Lung (tissue), 12 donors: ENCODE measurements around the gene PRDM16. TPM values are rescaled to one million over a fixed set of nuclear protein-coding genes. Genes with fewer than 3 reads are reported as not detected.

ENCODE experiments used
- ATAC-seq: fragments of 200-7000 bp; cut with Tn5 transposase; one replicate; pipeline ENCODE4 v1.9.1; 2020; ENCODE audit warnings: moderate number of reproducible peaks; ENCODE audit not compliant: insufficient read depth, low FRiP score
- DNase-seq, 3 donors: peaks; one replicate each; pipeline ENCODE4 v3.0.0-alpha.2; 2013 to 2017
- H3K27ac ChIP-seq, 2 donors: one replicate each; pipeline ENCODE4 v1.5.1; 2013; ENCODE audit warnings: mild to moderate bottlenecking in 2 of 2, moderate library complexity in 2 of 2, control low read depth in 1 of 2, inconsistent platforms in 1 of 2, low read depth in 1 of 2, low read length in 1 of 2
- H3K27me3 ChIP-seq, 3 donors: one replicate each; pipeline ENCODE4 v1.5.1; 2013; ENCODE audit warnings: low read length in 2 of 3; ENCODE audit not compliant: control insufficient read depth in 3 of 3, insufficient read depth in 3 of 3
- H3K36me3 ChIP-seq, 4 donors: one replicate each; pipeline ENCODE4 v1.5.1; 2013; ENCODE audit warnings: low read length in 4 of 4, mild to moderate bottlenecking in 1 of 4, moderate library complexity in 1 of 4; ENCODE audit not compliant: control insufficient read depth in 4 of 4, insufficient read depth in 4 of 4
- H3K4me1 ChIP-seq, 5 donors: one replicate each; pipeline ENCODE4 v1.5.1; 2013; ENCODE audit warnings: low read length in 5 of 5, mild to moderate bottlenecking in 2 of 5, moderate library complexity in 1 of 5; ENCODE audit not compliant: control insufficient read depth in 5 of 5, insufficient read depth in 5 of 5
- H3K4me3 ChIP-seq: one replicate; pipeline ENCODE4 v1.5.1; 2013; ENCODE audit warnings: mild to moderate bottlenecking, control low read depth, moderate library complexity
- H3K9ac ChIP-seq, 2 donors: one replicate each; pipeline ENCODE4 v1.5.1; 2013; ENCODE audit warnings: low read length in 2 of 2, control low read depth in 1 of 2; ENCODE audit not compliant: insufficient read depth in 1 of 2
- H3K9me3 ChIP-seq, 4 donors: one replicate each; pipeline ENCODE4 v1.5.1; 2013; ENCODE audit warnings: low read length in 3 of 4, mild to moderate bottlenecking in 1 of 4, moderate library complexity in 1 of 4; ENCODE audit not compliant: control insufficient read depth in 4 of 4, insufficient read depth in 3 of 4
- WGBS, 2 donors: extraction: QIAGEN DNeasy Blood & Tissue Kit; methylation state at CpG; one replicate each; pipeline ENCODE4 v1.1.7; 2013; 5-methylcytosine and 5-hydroxymethylcytosine counted together
- polyA plus RNA-seq, 2 donors: library from polyadenylated mRNA; stranded (reverse); fragments of 200-250 nt; gene quantifications; one replicate each; pipeline ENCODE4 v1.2.1, GENCODE V29; 2013
- total RNA-seq, 2 donors: library from RNA; depleted of rRNA in 1 of 2; stranded (reverse); fragments of >200 nt in 1 of 2; gene quantifications; one replicate each; pipeline ENCODE4 v1.2.1, GENCODE V29; 2014 to 2021
- TF ChIP-seq, protein P1 (sequence below): IDR thresholded peaks from 2 replicates; pipeline ENCODE4 v1.5.1; 2012; ENCODE audit warnings: mild to moderate bottlenecking; ENCODE audit errors: control extremely low read depth, extremely low read depth
- donor health status: control.
- donor health status: control.
- donor health status: Bipolar disorder and iron deficiency.
- donor health status: healthy.
- donor health status: DM: yes; HTN: yes; CAD: no.

The PRDM16 gene
- total and polyA plus RNA-seq, 4 donors, result 2.4 to 36.5 (median 13.1) TPM

DNA sequence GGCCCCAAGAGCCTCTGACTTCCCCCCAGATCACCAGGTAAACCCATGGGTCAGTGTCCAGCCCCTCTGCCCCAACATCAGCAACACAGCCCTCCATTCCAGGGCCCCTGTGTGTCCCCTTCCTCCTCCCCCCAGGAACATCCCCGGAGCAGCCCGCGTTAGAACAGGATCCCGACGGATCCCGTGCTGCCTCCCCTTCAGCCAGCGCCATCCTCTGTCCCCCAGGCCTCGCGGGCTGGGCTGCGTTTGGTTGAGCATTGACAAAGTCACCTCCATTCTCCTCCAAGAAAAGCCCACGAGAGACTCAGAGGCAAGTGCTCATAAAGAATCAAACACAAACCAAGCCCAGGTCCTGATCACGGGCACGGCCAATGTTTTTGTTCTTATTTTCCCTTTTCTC lies 225.4 kb downstream of the PRDM16 start:
- 87 to 90% methylated on average over 13 of the region's 13 CpGs for WGBS, 2 donors
- H3K36me3 ChIP-seq, result no peaks in the 10 kb centered on the region
- TF ChIP-seq, protein P1, sequence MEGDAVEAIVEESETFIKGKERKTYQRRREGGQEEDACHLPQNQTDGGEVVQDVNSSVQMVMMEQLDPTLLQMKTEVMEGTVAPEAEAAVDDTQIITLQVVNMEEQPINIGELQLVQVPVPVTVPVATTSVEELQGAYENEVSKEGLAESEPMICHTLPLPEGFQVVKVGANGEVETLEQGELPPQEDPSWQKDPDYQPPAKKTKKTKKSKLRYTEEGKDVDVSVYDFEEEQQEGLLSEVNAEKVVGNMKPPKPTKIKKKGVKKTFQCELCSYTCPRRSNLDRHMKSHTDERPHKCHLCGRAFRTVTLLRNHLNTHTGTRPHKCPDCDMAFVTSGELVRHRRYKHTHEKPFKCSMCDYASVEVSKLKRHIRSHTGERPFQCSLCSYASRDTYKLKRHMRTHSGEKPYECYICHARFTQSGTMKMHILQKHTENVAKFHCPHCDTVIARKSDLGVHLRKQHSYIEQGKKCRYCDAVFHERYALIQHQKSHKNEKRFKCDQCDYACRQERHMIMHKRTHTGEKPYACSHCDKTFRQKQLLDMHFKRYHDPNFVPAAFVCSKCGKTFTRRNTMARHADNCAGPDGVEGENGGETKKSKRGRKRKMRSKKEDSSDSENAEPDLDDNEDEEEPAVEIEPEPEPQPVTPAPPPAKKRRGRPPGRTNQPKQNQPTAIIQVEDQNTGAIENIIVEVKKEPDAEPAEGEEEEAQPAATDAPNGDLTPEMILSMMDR, result no peak
- no peak overlapping the region for H3K4me3 ChIP-seq
- no peak overlapping the region for H3K9ac ChIP-seq
- ATAC-seq, result no peak
- no peaks in the 10 kb centered on the region for H3K27me3 ChIP-seq
- H3K9me3 ChIP-seq, result no peaks in the 10 kb centered on the region
- H3K4me1 ChIP-seq, result peaks cover 0 to 26% (median 2%) of the 10 kb centered on the region in 5 donors
- H3K27ac ChIP-seq, result no peak overlapping the region
- no peak for DNase-seq

DNA sequence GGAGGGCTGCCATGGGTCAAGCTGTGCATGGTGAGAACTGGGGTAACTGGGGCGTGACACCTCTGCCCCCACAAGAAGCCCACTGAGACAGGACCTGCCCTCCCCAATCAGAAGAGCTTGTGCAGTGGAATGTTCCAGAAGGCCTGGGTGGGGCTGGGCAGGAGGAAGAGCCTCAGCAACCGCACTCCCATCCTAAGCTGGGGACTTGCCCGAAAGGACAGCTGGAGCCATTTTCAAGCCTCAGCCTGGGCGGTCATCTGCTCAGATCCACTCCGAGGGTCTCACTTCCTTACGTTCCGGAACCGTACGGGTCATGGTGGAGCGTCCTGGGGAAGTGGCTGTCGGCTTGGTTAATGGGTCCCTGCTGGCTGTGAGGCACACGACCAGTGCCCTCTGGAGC lies 226.8 kb downstream of the PRDM16 start:
- WGBS, 2 donors, result 85 to 90% methylated on average over 12 of the region's 12 CpGs
- DNase-seq (no peak), ATAC-seq (no peak)
- Histone ChIP-seq H3K4me1 (peaks cover 0 to 26% (median 2%) of the 10 kb centered on the region in 5 donors), H3K27me3 (no peaks in the 10 kb centered on the region), H3K9ac (no peak overlapping the region), H3K4me3 (no peak overlapping the region), H3K9me3 (no peaks in the 10 kb centered on the region), H3K27ac (no peak overlapping the region), H3K36me3 (no peaks in the 10 kb centered on the region)
- TF ChIP-seq, protein P1, result no peak

DNA sequence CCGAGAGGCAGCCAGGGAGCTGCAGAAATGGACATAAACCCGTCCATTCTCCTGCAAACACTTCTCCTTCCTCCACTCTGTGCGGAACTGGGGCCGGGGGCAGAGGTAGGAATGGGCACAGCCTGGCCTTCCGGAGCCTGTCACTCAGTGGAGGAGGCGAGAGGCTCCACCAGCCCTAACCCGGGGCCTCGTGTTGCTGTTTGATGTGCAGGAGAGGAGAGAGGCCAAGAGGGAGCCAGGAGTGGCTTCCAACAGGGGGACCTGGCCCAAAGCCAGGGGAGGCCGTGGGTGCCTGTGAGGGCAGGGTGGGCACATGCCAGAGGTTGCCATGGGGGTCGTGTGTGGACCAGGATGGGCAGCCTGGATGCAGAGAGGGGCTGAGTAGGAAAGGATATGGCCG lies 227.3 kb downstream of the PRDM16 start:
- 60 to 63% methylated on average over 11 of the region's 11 CpGs for WGBS, 2 donors
- Histone ChIP-seq H3K36me3 (no peaks in the 10 kb centered on the region), H3K27ac (no peak overlapping the region), H3K9ac (no peak overlapping the region), H3K4me1 (peaks cover 0 to 26% (median 2%) of the 10 kb centered on the region in 5 donors), H3K4me3 (no peak overlapping the region), H3K27me3 (no peaks in the 10 kb centered on the region), H3K9me3 (no peaks in the 10 kb centered on the region)
- DNase-seq (no peak), ATAC-seq (no peak)
- TF ChIP-seq, protein P1, result no peak

DNA sequence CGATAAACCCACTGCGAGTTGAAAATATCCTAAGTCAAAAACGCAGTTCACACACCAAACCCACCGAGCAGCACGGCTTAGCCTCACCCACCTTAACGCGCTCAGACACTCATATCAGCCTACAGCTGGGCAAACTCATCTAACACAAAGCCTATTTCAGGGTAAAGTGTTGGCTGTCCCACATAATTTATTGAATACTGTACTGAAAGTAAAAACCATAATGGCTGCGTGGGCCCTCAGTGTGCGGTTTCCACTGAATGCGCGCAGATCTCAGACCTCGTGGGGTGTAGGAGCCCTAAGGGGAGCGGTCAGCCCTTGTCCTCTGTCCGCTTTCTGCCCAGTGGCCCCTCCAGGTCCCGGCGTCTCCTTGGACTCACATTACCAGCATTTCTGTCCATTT lies 227.8 kb downstream of the PRDM16 start:
- DNase-seq (peak in 2 of 3 donors; percentile 63 to 78), ATAC-seq (no peak)
- Histone ChIP-seq H3K27me3 (no peaks in the 10 kb centered on the region), H3K4me3 (no peak overlapping the region), H3K4me1 (peaks cover 0 to 22% (median 0%) of the 10 kb centered on the region in 5 donors), H3K9ac (no peak overlapping the region), H3K9me3 (no peaks in the 10 kb centered on the region), H3K27ac (no peak overlapping the region), H3K36me3 (no peaks in the 10 kb centered on the region)
- TF ChIP-seq, protein P1, result no peak
- WGBS, 2 donors, result 85 to 93% methylated on average over 16 of the region's 16 CpGs
